ENCODE measurements around the gene KCNB1. TPM values are rescaled to one million over a fixed set of nuclear protein-coding genes. Genes with fewer than 3 reads are reported as not detected.
A peak's percentile ranks its signal among the peaks of the same experiment; 100 is the strongest.

Gene KCNB1
- under 1 TPM; 0.33 to 0.49 TPM for polyA plus RNA-seq

- Histone ChIP-seq H3K9me3 (ENCODE audit: control insufficient read depth in 2 of 2, insufficient read depth in 1 of 2, low read depth in 1 of 2, low read length in 1 of 2) (no peaks in the 10 kb centered on the region), H3K27ac (ENCODE audit: low read depth in 2 of 2, low read length in 1 of 2) (peak within 1 kb of the TSS; percentile 26 to 43), H3K36me3 (ENCODE audit: control insufficient read depth in 2 of 2, insufficient read depth in 2 of 2, low read length in 1 of 2) (no peaks in the 10 kb centered on the region), H3K27me3 (ENCODE audit: control insufficient read depth in 1 of 2, insufficient read depth in 2 of 2, low read length in 2 of 2) (peaks cover 0 to 2% of the 10 kb centered on the region in 2 donors), H3K4me1 (ENCODE audit: control insufficient read depth in 2 of 2, insufficient read depth in 2 of 2, low read length in 1 of 2) (peaks cover 4 to 5% of the 10 kb centered on the region in 2 donors), H3K4me3 (ENCODE audit: low read depth in 1 of 2, low read length in 2 of 2) (peak within 1 kb of the TSS in 1 of 2 donors; percentile 33)
- WGBS, 2 donors, result 3 to 4% methylated on average over 32 to 34 of the region's 34 CpGs
Observed at GRCh38 chr20:49482621-49483017, at the start of gene KCNB1. Gene KCNB1 (minus strand): TSS chr20:49482668. CDS start chr20:49482480, 188 bp downstream.

- H3K27ac ChIP-seq (ENCODE audit: low read depth in 2 of 2, low read length in 1 of 2), result no peak overlapping the region
- WGBS, 2 donors, result 54 to 68% methylated on average over 5 of the region's 5 CpGs
- no peaks in the 10 kb centered on the region for H3K27me3 ChIP-seq (ENCODE audit: control insufficient read depth in 1 of 2, insufficient read depth in 2 of 2, low read length in 2 of 2)
Observed at GRCh38 chr20:49529470-49529869, 47.0 kb upstream of the KCNB1 start.

GRCh38 chr20:49526568-49526967 lies 44.1 kb upstream of the KCNB1 start:
- Histone ChIP-seq H3K27me3 (ENCODE audit: control insufficient read depth in 1 of 2, insufficient read depth in 2 of 2, low read length in 2 of 2) (no peaks in the 10 kb centered on the region), H3K9me3 (ENCODE audit: control insufficient read depth in 2 of 2, insufficient read depth in 1 of 2, low read depth in 1 of 2, low read length in 1 of 2) (peaks cover 3% of the 10 kb centered on the region in 2 donors), H3K36me3 (ENCODE audit: control insufficient read depth in 2 of 2, insufficient read depth in 2 of 2, low read length in 1 of 2) (no peaks in the 10 kb centered on the region), H3K27ac (ENCODE audit: low read depth in 2 of 2, low read length in 1 of 2) (no peak overlapping the region), H3K4me3 (ENCODE audit: low read depth in 1 of 2, low read length in 2 of 2) (no peak overlapping the region), H3K4me1 (ENCODE audit: control insufficient read depth in 2 of 2, insufficient read depth in 2 of 2, low read length in 1 of 2) (no peaks in the 10 kb centered on the region)
- 63 to 68% methylated on average over 2 of the region's 2 CpGs for WGBS, 2 donors

More at GRCh38 chr20:49529470-49529869, 47.0 kb upstream of the KCNB1 start:
- Histone ChIP-seq H3K9me3 (ENCODE audit: control insufficient read depth in 2 of 2, insufficient read depth in 1 of 2, low read depth in 1 of 2, low read length in 1 of 2) (peaks cover 0 to 3% of the 10 kb centered on the region in 2 donors), H3K4me3 (ENCODE audit: low read depth in 1 of 2, low read length in 2 of 2) (no peak overlapping the region), H3K36me3 (ENCODE audit: control insufficient read depth in 2 of 2, insufficient read depth in 2 of 2, low read length in 1 of 2) (no peaks in the 10 kb centered on the region), H3K4me1 (ENCODE audit: control insufficient read depth in 2 of 2, insufficient read depth in 2 of 2, low read length in 1 of 2) (no peaks in the 10 kb centered on the region)

- Histone ChIP-seq H3K27ac (ENCODE audit: low read depth in 2 of 2, low read length in 1 of 2) (no peak overlapping the region), H3K36me3 (ENCODE audit: control insufficient read depth in 2 of 2, insufficient read depth in 2 of 2, low read length in 1 of 2) (no peaks in the 10 kb centered on the region), H3K9me3 (ENCODE audit: control insufficient read depth in 2 of 2, insufficient read depth in 1 of 2, low read depth in 1 of 2, low read length in 1 of 2) (peaks cover 3% of the 10 kb centered on the region in 2 donors), H3K4me3 (ENCODE audit: low read depth in 1 of 2, low read length in 2 of 2) (no peak overlapping the region), H3K27me3 (ENCODE audit: control insufficient read depth in 1 of 2, insufficient read depth in 2 of 2, low read length in 2 of 2) (no peaks in the 10 kb centered on the region), H3K4me1 (ENCODE audit: control insufficient read depth in 2 of 2, insufficient read depth in 2 of 2, low read length in 1 of 2) (no peaks in the 10 kb centered on the region)
- WGBS, 2 donors, result 76 to 82% methylated on average over 6 of the region's 6 CpGs
Observed at GRCh38 chr20:49526056-49526455, 43.6 kb upstream of the KCNB1 start.

GRCh38 chr20:49523767-49524360 lies 41.4 kb upstream of the KCNB1 start:
- H3K27me3 ChIP-seq (ENCODE audit: control insufficient read depth in 1 of 2, insufficient read depth in 2 of 2, low read length in 2 of 2), result no peaks in the 10 kb centered on the region
- no peaks in the 10 kb centered on the region for H3K4me1 ChIP-seq (ENCODE audit: control insufficient read depth in 2 of 2, insufficient read depth in 2 of 2, low read length in 1 of 2)
- 79 to 83% methylated on average over 8 of the region's 8 CpGs for WGBS, 2 donors
- no peak overlapping the region for H3K4me3 ChIP-seq (ENCODE audit: low read depth in 1 of 2, low read length in 2 of 2)
- peaks cover 3% of the 10 kb centered on the region in 2 donors for H3K9me3 ChIP-seq (ENCODE audit: control insufficient read depth in 2 of 2, insufficient read depth in 1 of 2, low read depth in 1 of 2, low read length in 1 of 2)
- no peak overlapping the region for H3K27ac ChIP-seq (ENCODE audit: low read depth in 2 of 2, low read length in 1 of 2)
- H3K36me3 ChIP-seq (ENCODE audit: control insufficient read depth in 2 of 2, insufficient read depth in 2 of 2, low read length in 1 of 2), result no peaks in the 10 kb centered on the region

- Histone ChIP-seq H3K4me1 (ENCODE audit: control insufficient read depth in 2 of 2, insufficient read depth in 2 of 2, low read length in 1 of 2) (peaks cover 0 to 2% of the 10 kb centered on the region in 2 donors), H3K27ac (ENCODE audit: low read depth in 2 of 2, low read length in 1 of 2) (no peak overlapping the region), H3K4me3 (ENCODE audit: low read depth in 1 of 2, low read length in 2 of 2) (no peak overlapping the region), H3K9me3 (ENCODE audit: control insufficient read depth in 2 of 2, insufficient read depth in 1 of 2, low read depth in 1 of 2, low read length in 1 of 2) (peaks cover 3% of the 10 kb centered on the region in 2 donors), H3K27me3 (ENCODE audit: control insufficient read depth in 1 of 2, insufficient read depth in 2 of 2, low read length in 2 of 2) (no peaks in the 10 kb centered on the region), H3K36me3 (ENCODE audit: control insufficient read depth in 2 of 2, insufficient read depth in 2 of 2, low read length in 1 of 2) (no peaks in the 10 kb centered on the region)
- 74 to 76% methylated on average over 4 of the region's 4 CpGs for WGBS, 2 donors
Observed at GRCh38 chr20:49521356-49521755, 38.9 kb upstream of the KCNB1 start.

GRCh38 chr20:49519777-49520359 lies 37.4 kb upstream of the KCNB1 start:
- Histone ChIP-seq H3K4me1 (ENCODE audit: control insufficient read depth in 2 of 2, insufficient read depth in 2 of 2, low read length in 1 of 2) (peaks cover 0 to 2% of the 10 kb centered on the region in 2 donors), H3K36me3 (ENCODE audit: control insufficient read depth in 2 of 2, insufficient read depth in 2 of 2, low read length in 1 of 2) (no peaks in the 10 kb centered on the region), H3K27ac (ENCODE audit: low read depth in 2 of 2, low read length in 1 of 2) (no peak overlapping the region), H3K4me3 (ENCODE audit: low read depth in 1 of 2, low read length in 2 of 2) (no peak overlapping the region), H3K9me3 (ENCODE audit: control insufficient read depth in 2 of 2, insufficient read depth in 1 of 2, low read depth in 1 of 2, low read length in 1 of 2) (peaks cover 0 to 3% of the 10 kb centered on the region in 2 donors), H3K27me3 (ENCODE audit: control insufficient read depth in 1 of 2, insufficient read depth in 2 of 2, low read length in 2 of 2) (no peaks in the 10 kb centered on the region)
- WGBS, 2 donors, result 88% methylated on average over 5 of the region's 5 CpGs

- H3K4me3 ChIP-seq (ENCODE audit: low read depth in 1 of 2, low read length in 2 of 2), result no peak overlapping the region
- WGBS, 2 donors, result 59 to 64% methylated on average over 4 of the region's 4 CpGs
- no peaks in the 10 kb centered on the region for H3K36me3 ChIP-seq (ENCODE audit: control insufficient read depth in 2 of 2, insufficient read depth in 2 of 2, low read length in 1 of 2)
- H3K27ac ChIP-seq (ENCODE audit: low read depth in 2 of 2, low read length in 1 of 2), result no peak overlapping the region
- no peaks in the 10 kb centered on the region for H3K27me3 ChIP-seq (ENCODE audit: control insufficient read depth in 1 of 2, insufficient read depth in 2 of 2, low read length in 2 of 2)
- H3K4me1 ChIP-seq (ENCODE audit: control insufficient read depth in 2 of 2, insufficient read depth in 2 of 2, low read length in 1 of 2), result peaks cover 0 to 2% of the 10 kb centered on the region in 2 donors
- peaks cover 0 to 3% of the 10 kb centered on the region in 2 donors for H3K9me3 ChIP-seq (ENCODE audit: control insufficient read depth in 2 of 2, insufficient read depth in 1 of 2, low read depth in 1 of 2, low read length in 1 of 2)
Observed at GRCh38 chr20:49519212-49519712, 36.8 kb upstream of the KCNB1 start.

- WGBS, 2 donors, result 57 to 64% methylated on average over 5 of the region's 5 CpGs
- Histone ChIP-seq H3K4me3 (ENCODE audit: low read depth in 1 of 2, low read length in 2 of 2) (no peak overlapping the region), H3K9me3 (ENCODE audit: control insufficient read depth in 2 of 2, insufficient read depth in 1 of 2, low read depth in 1 of 2, low read length in 1 of 2) (no peaks in the 10 kb centered on the region), H3K27me3 (ENCODE audit: control insufficient read depth in 1 of 2, insufficient read depth in 2 of 2, low read length in 2 of 2) (no peaks in the 10 kb centered on the region), H3K27ac (ENCODE audit: low read depth in 2 of 2, low read length in 1 of 2) (no peak overlapping the region), H3K36me3 (ENCODE audit: control insufficient read depth in 2 of 2, insufficient read depth in 2 of 2, low read length in 1 of 2) (no peaks in the 10 kb centered on the region), H3K4me1 (ENCODE audit: control insufficient read depth in 2 of 2, insufficient read depth in 2 of 2, low read length in 1 of 2) (peaks cover 0 to 2% of the 10 kb centered on the region in 2 donors)
Observed at GRCh38 chr20:49518576-49518975, 36.1 kb upstream of the KCNB1 start.

- no peaks in the 10 kb centered on the region for H3K36me3 ChIP-seq (ENCODE audit: control insufficient read depth in 2 of 2, insufficient read depth in 2 of 2, low read length in 1 of 2)
- no peaks in the 10 kb centered on the region for H3K9me3 ChIP-seq (ENCODE audit: control insufficient read depth in 2 of 2, insufficient read depth in 1 of 2, low read depth in 1 of 2, low read length in 1 of 2)
- peaks cover 0 to 2% of the 10 kb centered on the region in 2 donors for H3K4me1 ChIP-seq (ENCODE audit: control insufficient read depth in 2 of 2, insufficient read depth in 2 of 2, low read length in 1 of 2)
- H3K4me3 ChIP-seq (ENCODE audit: low read depth in 1 of 2, low read length in 2 of 2), result no peak overlapping the region
- H3K27me3 ChIP-seq (ENCODE audit: control insufficient read depth in 1 of 2, insufficient read depth in 2 of 2, low read length in 2 of 2), result no peaks in the 10 kb centered on the region
- H3K27ac ChIP-seq (ENCODE audit: low read depth in 2 of 2, low read length in 1 of 2), result no peak overlapping the region
- WGBS, 2 donors, result 83 to 89% methylated on average over 4 of the region's 4 CpGs
Observed at GRCh38 chr20:49517805-49518100, 35.3 kb upstream of the KCNB1 start.
